GM12878 (cell line): ENCODE results near the gene CGGBP1. TPM values are rescaled to one million over a fixed set of nuclear protein-coding genes. Genes with fewer than 3 reads are reported as not detected.

Experiments used
- ATAC-seq: fragments of 200-7000 bp; cut with Tn5 transposase; 3 replicates; pipeline ENCODE4 v1.9.1; 2020; ENCODE audit warnings: mild to moderate bottlenecking, moderate library complexity
- BruUV-seq: library from RNA; stranded (reverse); fragments of 400-500 nt; replicated peaks from 2 replicates; lab custom pipeline; 2021; lab: Mats Ljungman, UMichigan
- CTCF ChIA-PET: fragments of 300-600 bp; sonication (Branson Sonifier 250); formaldehyde crosslinking; extraction: SDS; loops from one replicate; lab custom pipeline; 2021; ENCODE audit warnings: inconsistent platforms; lab: Yijun Ruan, JAX
- POLR2A ChIA-PET: fragments of 350-600 bp; formaldehyde crosslinking; extraction: SDS; loops from one replicate; lab custom pipeline; 2021; ENCODE audit warnings: inconsistent platforms; lab: Charles Lee
- RAD21 ChIA-PET: fragments of 300-600 bp; sonication (Branson Sonifier 250); formaldehyde crosslinking; loops from one replicate; lab custom pipeline; 2023; ENCODE audit warnings: antibody characterized with exemption; ENCODE audit not compliant: unreplicated experiment; lab: Charles Lee
- SMC1A ChIA-PET: fragments of 300-600 bp; sonication (Branson Sonifier 250); formaldehyde crosslinking; loops from one replicate; lab custom pipeline; 2023; ENCODE audit not compliant: unreplicated experiment, uncharacterized antibody; lab: Charles Lee
- DNase-seq: peaks from one replicate; pipeline ENCODE4 v3.0.0-alpha.2; 2011; ENCODE audit warnings: low read depth, low spot score
- FAIRE-seq: peaks from 3 replicates; lab custom pipeline; 2011; peaks lifted over from hg19 to GRCh38; lab: Jason Lieb, UNC
- H2AFZ ChIP-seq: 2 replicates; pipeline ENCODE4 v1.6.0; 2011; ENCODE audit warnings: low read depth, low read length, control low read depth; ENCODE audit not compliant: control insufficient read depth
- H3K27ac ChIP-seq: 2 replicates; pipeline ENCODE4 v1.5.1; 2011; ENCODE audit warnings: control low read depth; ENCODE audit not compliant: control insufficient read depth, insufficient read depth
- H3K27me3 ChIP-seq, 2 experiments: replicated peaks in 1 of 2; 2 replicates each; pipeline versions ENCODE4 v1.6.0 to v1.6.1; 2011; ENCODE audit warnings: low read length in 1 of 2; ENCODE audit not compliant: control insufficient read depth in 2 of 2, insufficient read depth in 2 of 2
- H3K36me3 ChIP-seq, 2 experiments: 2 replicates each; pipeline ENCODE4 v1.5.1; 2011; ENCODE audit warnings: low read length in 1 of 2; ENCODE audit not compliant: control insufficient read depth in 2 of 2, insufficient read depth in 2 of 2
- H3K4me1 ChIP-seq: 2 replicates; pipeline ENCODE4 v1.6.1; 2011; ENCODE audit warnings: mild to moderate bottlenecking, low read length, moderate library complexity, mixed read lengths; ENCODE audit not compliant: control insufficient read depth, insufficient read depth
- H3K4me2 ChIP-seq: 2 replicates; pipeline ENCODE4 v1.6.0; 2011; ENCODE audit warnings: control low read depth; ENCODE audit not compliant: control insufficient read depth, insufficient read depth
- H3K4me3 ChIP-seq: fragments of 200-600 bp; sonication (generic); 2 replicates; pipeline ENCODE4 v1.5.1; 2016
- H3K79me2 ChIP-seq: 2 replicates; pipeline ENCODE4 v1.6.0; 2011; ENCODE audit warnings: low read length; ENCODE audit not compliant: control insufficient read depth, insufficient read depth
- H3K9ac ChIP-seq: 2 replicates; pipeline ENCODE4 v1.8.0; 2011; ENCODE audit warnings: low read length, control low read depth, mixed read lengths; ENCODE audit not compliant: control insufficient read depth, insufficient read depth
- H3K9me3 ChIP-seq: replicated peaks from 3 replicates; pipeline ENCODE4 v1.5.1; 2011; ENCODE audit warnings: mild to moderate bottlenecking, low read length; ENCODE audit not compliant: control insufficient read depth, insufficient read depth
- H4K20me1 ChIP-seq: 2 replicates; pipeline ENCODE4 v1.6.0; 2011; ENCODE audit not compliant: control insufficient read depth, insufficient read depth
- FOS ChIP-seq: IDR thresholded peaks from 3 replicates; pipeline ENCODE4 v1.6.1; 2011; ENCODE audit warnings: borderline replicate concordance; ENCODE audit not compliant: insufficient read length; ENCODE audit errors: extremely low read depth
- FOXM1 ChIP-seq: IDR thresholded peaks from 2 replicates; pipeline ENCODE4 v1.6.1; 2012; ENCODE audit warnings: low read depth, mild to moderate bottlenecking, inconsistent platforms, low read length, moderate library complexity
- POLR2AphosphoS2 ChIP-seq: IDR thresholded peaks from 2 replicates; pipeline ENCODE4 v1.6.1; 2011; ENCODE audit warnings: low read depth, mild to moderate bottlenecking, low read length, improper control_type of control experiment, moderate library complexity
- WGBS: methylation state at CpG from one replicate; pipeline ENCODE4 v1.1.6; 2016; ENCODE audit warnings: low lambda C conversion rate; ENCODE audit not compliant: insufficient replicate concordance, insufficient coverage; ENCODE audit errors: missing lambda C conversion rate; 5-methylcytosine and 5-hydroxymethylcytosine counted together
- in situ Hi-C: fragments of 300-500 bp; cut with MboI; formaldehyde crosslinking; loops from 9 replicates; pipeline ENCODE4 v1.14.3; 2018; ENCODE audit warnings: mixed read lengths
- intact Hi-C: fragments of 100-400 bp; cut with micrococcal nuclease; formaldehyde crosslinking; loops from one replicate; pipeline ENCODE4 v1.14.2; 2022; ENCODE audit not compliant: unreplicated experiment
- polyA plus RNA-seq, 11 experiments: library from polyadenylated mRNA; depleted of rRNA in 4 of 11; unstranded in 6 of 11; stranded (reverse) in 5 of 11; fragments of >200 nt; fragmentation: Nextera tagmentation in 4 of 11; fragmentation: Illumina TruSeq in 1 of 11; extraction: Ambion mirVana in 4 of 11; extraction: Trizol in 1 of 11; gene quantifications; 1 replicate in 1 of 11; 2 replicates in 10 of 11; pipeline versions ENCODE4 v1.2.1 to v1.2.3, GENCODE V29; 2011 to 2016; ENCODE audit warnings: inconsistent platforms in 2 of 11, missing spikeins in 2 of 11, low read depth in 1 of 11
- total RNA-seq, 4 experiments: library from RNA; depleted of rRNA in 3 of 4; stranded (reverse); fragments of >200 nt in 3 of 4; fragmentation: Illumina TruSeq in 1 of 4; extraction: Trizol in 1 of 4; gene quantifications; 2 replicates each; pipeline versions ENCODE4 v1.2.1 to v1.2.3, GENCODE V29; 2013 to 2021

The CGGBP1 gene
- total and polyA plus RNA-seq, 10 of the 15 experiments (the other 5 are each of a cell fraction or from before 2014, with no cell fraction given): 27.8 to 75.8 (median 50.4) TPM

DNA sequence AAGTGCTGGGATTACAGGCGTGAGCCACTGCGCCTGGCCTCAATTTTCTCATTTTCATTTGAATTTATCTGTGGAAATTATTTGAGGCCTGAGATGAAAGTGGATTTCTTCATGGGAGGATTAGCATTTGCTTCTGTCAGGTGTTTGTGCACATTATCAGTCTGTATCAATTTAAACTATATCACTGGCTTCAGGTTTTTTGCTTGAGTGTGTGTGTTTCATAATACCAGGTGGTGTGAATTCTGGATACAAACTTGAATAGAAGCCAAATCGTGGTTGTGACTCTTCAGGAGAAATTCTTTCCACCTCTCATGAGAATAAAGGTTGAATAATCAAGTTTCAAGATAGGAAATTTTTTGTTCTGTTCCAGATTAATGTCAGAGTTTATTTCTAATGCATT lies 56.4 kb downstream of the CGGBP1 start:
- Histone ChIP-seq H3K4me3 (no peak overlapping the region), H3K9ac (no peak overlapping the region), H3K79me2 (no peaks in the 10 kb centered on the region), H2AFZ (no peak overlapping the region), H3K9me3 (no peaks in the 10 kb centered on the region), H3K4me1 (no peaks in the 10 kb centered on the region), H3K4me2 (no peak overlapping the region), H3K27ac (no peak overlapping the region), H3K27me3 (no peaks in the 10 kb centered on the region), H3K36me3 (no peaks in the 10 kb centered on the region), H4K20me1 (no peaks in the 10 kb centered on the region)
- FAIRE-seq (no peak), ATAC-seq (no peak), DNase-seq (no peak)
- POLR2A ChIA-PET: no interaction called here
- SMC1A ChIA-PET: interaction anchor here (0.6 to 2.7 kb wide), 11 partner anchors 10 to 1343 kb away, joined by 3 to 28 read pairs (median 4); no protein-coding TSS in a partner anchor
- no TSS peak for BruUV-seq
- no peak for TF ChIP-seq FOS
- TF ChIP-seq FOXM1: no peak
- TF ChIP-seq POLR2AphosphoS2: no peak
- CTCF ChIA-PET: interaction anchor here (0.6 to 3.2 kb wide), 23 partner anchors 11 to 715 kb away, joined by 3 to 34 read pairs (median 4); no protein-coding TSS in a partner anchor
- WGBS: 47% methylated on average over 3 of the region's 3 CpGs
- intact Hi-C loops (loop anchor here (2.0 to 10.0 kb wide), 4 partner anchors 110 to 738 kb away; no protein-coding TSS in a partner anchor), in situ Hi-C loops (loop anchor here (10.0 kb wide), 1 partner anchor 228 kb away; no protein-coding TSS in a partner anchor)
- RAD21 ChIA-PET: interaction anchor here (0.6 to 1.9 kb wide), 9 partner anchors 10 to 652 kb away, joined by 3 to 11 read pairs (median 3); no protein-coding TSS in a partner anchor

Other genes with a start within 250 kb of the CGGBP1 start
- 8.9 and 9.1 TPM in 2 replicates for gene ZNF654, start 250 bp upstream of the CGGBP1 start, total RNA-seq (2014; rRNA removed)
- gene ZNF654, start 250 bp upstream of the CGGBP1 start, total RNA-seq (2014; rRNA removed; fragmentation: Illumina TruSeq; extraction: Trizol): 10.5 and 11.4 TPM in 2 replicates
- gene ZNF654, start 250 bp upstream of the CGGBP1 start, total RNA-seq (2021): 10.3 and 12.1 TPM in 2 replicates
- 14.2 and 24.8 TPM in 2 replicates for gene ZNF654, start 250 bp upstream of the CGGBP1 start, polyA plus RNA-seq (2011; rRNA removed)
- gene ZNF654, start 250 bp upstream of the CGGBP1 start, polyA plus RNA-seq (2014; fragmentation: Illumina TruSeq; extraction: Trizol): 9.6 and 11.2 TPM in 2 replicates
- 1 to 10 TPM; 2.7 to 2.8 TPM for gene ZNF654, start 250 bp upstream of the CGGBP1 start, polyA plus RNA-seq (2014; fragmentation: Nextera tagmentation; extraction: Ambion mirVana)
- 2.8 and 4.0 TPM in 2 replicates for gene ZNF654, start 250 bp upstream of the CGGBP1 start, polyA plus RNA-seq (2014; rRNA removed)
- gene ZNF654, start 250 bp upstream of the CGGBP1 start, polyA plus RNA-seq (2016; fragmentation: Nextera tagmentation; extraction: Ambion mirVana): 10 to 100 TPM; 12.9 to 14.1 TPM
- 31.5 and 40.0 TPM in 2 replicates for gene C3orf38, start 91.0 kb upstream of the CGGBP1 start, total RNA-seq (2014; rRNA removed)
- gene C3orf38, start 91.0 kb upstream of the CGGBP1 start, total RNA-seq (2014; rRNA removed; fragmentation: Illumina TruSeq; extraction: Trizol): 47.9 and 48.6 TPM in 2 replicates
- gene C3orf38, start 91.0 kb upstream of the CGGBP1 start, total RNA-seq (2021): 28.3 and 29.7 TPM in 2 replicates
- 31.4 and 52.9 TPM in 2 replicates for gene C3orf38, start 91.0 kb upstream of the CGGBP1 start, polyA plus RNA-seq (2011; rRNA removed)
- gene C3orf38, start 91.0 kb upstream of the CGGBP1 start, polyA plus RNA-seq (2014; fragmentation: Illumina TruSeq; extraction: Trizol): 39.9 and 47.3 TPM in 2 replicates
- 10 to 100 TPM; 29.1 to 37.7 TPM for gene C3orf38, start 91.0 kb upstream of the CGGBP1 start, polyA plus RNA-seq (2014; fragmentation: Nextera tagmentation; extraction: Ambion mirVana)
- gene C3orf38, start 91.0 kb upstream of the CGGBP1 start, polyA plus RNA-seq (2014; rRNA removed): 20.9 and 23.0 TPM in 2 replicates
- gene C3orf38, start 91.0 kb upstream of the CGGBP1 start, polyA plus RNA-seq (2016; fragmentation: Nextera tagmentation; extraction: Ambion mirVana): 10 to 100 TPM; 28.5 to 33.8 TPM